H4 (cell line): Measurements from ENCODE around the gene SMAD3. TPM values are rescaled to one million over a fixed set of nuclear protein-coding genes. Genes with fewer than 3 reads are reported as not detected.
A peak's percentile ranks its signal among the peaks of the same experiment; 100 is the strongest.
"Not testable (repeated sequence)": the region's sequence is repeated elsewhere in the genome, so short reads cannot be mapped to it uniquely, and the experiment has no call there.

Experiments used
- DNase-seq: peaks from one replicate; pipeline ENCODE4 v3.0.0-alpha.2; 2015; ENCODE audit warnings: low spot score
- total RNA-seq: library from RNA; depleted of rRNA; stranded (reverse); fragments of >200 nt; shearing (Covaris generic); gene quantifications from 2 replicates; pipeline ENCODE4 v1.2.3, GENCODE V29; 2014

Gene SMAD3
- total RNA-seq, 1 experiment from 2014 or later = 38.5 TPM

DNA sequence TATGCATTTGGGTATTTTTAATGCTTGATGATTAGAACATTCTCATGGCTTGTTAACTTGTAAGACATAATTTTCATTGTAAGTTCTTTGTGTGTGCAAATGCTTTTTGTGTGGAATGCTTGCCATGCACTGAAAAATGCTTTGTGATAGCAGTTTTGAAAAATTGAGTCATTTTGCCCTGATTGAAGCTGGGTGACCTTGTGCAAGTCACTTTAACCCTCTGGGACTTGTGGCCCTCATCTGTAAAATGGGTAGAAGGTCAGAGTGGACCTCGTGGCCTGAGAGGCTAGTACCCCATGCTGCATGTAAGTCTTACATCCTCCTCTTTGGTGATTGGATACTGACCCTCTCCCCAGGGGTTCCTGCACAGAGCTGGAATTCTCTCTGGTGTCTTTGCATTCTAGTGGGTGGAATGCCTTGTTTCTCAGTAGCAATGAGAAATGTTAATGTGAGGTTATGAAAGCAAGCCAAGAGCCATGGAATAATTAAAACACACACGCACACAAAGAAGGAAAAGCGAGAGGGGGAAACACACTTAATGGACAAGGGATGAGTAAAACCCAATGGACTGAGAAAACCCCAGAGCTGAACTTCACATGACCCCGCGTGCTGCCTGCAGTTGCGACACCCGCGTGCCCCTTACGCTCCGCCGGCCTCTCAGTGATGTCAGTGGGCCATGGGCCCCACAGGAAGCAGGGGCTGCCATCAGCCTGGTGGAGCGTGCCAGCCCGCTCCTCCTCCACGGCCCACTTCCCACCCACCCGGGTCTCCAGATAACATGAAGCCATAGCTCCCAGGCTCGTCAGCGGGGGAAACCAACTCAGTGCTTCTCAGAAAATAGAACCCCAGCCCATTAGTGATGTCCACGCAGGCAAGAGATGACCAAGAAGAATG, 44.0 kb downstream of the SMAD3 start:
- peak; percentile 97 for DNase-seq

DNA sequence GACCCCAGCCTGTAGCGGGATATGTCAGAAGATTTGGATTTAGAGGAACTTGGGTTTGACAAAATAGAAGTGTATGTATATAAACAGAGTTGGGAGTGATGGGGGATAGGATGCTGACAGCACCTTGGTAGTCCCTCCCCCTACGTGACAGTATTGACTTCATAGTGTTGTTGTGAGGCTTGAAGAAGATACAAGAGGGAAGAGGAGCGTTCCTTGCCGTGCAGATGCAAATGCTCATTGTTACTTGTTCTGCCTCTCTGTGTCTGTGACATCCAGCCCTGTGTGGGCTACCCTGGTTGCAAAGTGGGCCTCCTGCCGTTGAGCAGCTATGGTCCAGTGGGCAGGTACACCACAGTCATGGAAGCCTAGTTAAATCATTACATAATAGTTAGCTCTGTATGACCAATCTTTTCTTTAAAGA, 45.0 kb downstream of the SMAD3 start:
- DNase-seq = no peak

DNA sequence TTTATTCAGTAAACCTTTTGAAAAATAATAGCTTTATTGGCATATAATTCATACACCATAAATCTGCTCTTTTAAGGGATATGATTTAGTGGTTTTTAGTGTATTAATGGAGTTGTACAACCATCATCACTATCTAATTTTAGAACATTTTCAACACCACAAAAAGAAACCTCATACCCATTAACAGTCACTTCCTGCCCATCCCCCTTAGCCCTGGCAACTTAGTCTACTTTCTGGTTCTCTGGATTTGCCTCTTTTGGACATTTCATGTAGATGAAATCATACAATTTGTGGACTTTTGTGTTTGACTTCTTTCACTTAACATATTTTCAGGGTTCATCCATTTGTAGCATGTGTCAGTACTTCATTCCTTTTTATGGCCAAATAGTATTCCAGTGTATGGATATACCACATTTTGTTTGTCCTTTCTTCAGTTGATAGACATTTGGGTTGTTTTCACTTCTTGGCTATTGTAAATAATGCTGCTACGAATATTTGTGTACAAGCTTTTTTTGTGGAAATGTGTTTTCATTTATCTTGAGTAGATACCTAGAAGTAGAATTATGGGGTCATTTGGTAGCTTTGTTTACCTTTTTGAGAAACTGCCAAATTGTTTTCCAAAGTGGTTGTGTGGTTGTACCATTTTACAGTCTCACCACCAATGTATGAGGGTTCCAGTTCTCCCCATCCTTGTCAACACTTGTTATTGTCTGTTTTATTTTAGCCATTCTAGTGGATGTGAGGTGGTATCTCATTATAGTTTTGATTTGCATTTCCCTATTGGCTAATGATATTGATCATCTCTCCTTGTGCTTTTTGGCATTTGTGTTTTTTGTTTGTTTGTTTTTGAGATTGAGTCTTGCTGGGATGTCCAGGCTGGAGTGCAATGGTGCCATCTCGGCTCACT, 45.8 kb downstream of the SMAD3 start:
- no peak for DNase-seq

DNA sequence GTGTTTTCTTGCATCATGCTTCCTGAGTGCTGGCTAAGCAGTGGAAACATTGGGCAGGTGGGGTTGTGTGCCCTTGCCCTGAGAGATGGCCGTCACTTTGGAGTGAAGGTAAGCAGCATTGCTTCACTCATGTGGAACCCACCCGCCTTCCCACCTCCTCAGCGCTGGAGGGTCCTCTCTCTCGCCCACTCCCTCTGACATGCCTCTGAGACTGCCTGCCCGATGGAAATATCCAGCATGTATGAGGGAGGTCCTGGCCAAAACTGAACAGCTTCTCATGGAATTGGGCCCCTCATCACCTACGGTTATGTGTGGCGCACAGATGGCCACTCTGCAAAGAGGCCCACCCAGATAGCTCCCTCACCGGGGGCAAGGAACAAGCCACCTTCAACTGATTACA, 48.6 kb downstream of the SMAD3 start:
- DNase-seq = no peak

DNA sequence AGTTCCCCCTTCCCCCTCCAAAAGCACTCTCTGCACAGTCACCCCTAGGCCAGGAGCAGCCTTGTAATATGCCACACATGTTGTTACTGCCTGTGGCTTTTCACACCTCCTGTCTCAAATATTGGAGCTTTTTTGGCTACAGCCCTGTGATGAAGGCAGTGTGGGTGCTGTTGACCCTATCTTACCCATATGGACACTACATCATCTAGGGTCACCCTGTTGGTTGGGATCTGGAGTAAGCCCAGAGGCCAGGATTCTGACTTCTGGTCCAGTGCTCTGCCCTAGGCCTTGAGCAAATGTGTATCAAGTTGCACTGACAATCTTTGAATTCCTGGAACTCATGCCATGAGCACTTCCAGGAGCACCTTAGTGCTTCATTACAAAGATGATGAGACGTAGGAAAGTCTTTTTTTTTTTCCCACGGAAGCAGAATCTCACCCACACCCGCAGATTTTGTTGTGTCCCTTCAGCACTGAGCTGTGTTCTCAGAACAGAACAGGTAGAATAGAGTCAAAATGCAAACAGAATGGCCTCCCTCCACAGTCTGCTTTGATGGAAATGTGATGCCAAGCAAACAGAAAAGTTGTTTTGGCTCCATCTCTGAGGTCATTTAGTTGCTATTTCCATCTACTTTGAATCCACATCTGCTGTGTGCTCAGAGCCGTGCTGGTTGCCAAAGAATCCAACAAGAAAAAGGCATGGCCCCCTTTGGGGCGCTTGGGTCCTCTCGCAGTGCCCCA, 49.6 kb downstream of the SMAD3 start:
- DNase-seq = no peak

DNA sequence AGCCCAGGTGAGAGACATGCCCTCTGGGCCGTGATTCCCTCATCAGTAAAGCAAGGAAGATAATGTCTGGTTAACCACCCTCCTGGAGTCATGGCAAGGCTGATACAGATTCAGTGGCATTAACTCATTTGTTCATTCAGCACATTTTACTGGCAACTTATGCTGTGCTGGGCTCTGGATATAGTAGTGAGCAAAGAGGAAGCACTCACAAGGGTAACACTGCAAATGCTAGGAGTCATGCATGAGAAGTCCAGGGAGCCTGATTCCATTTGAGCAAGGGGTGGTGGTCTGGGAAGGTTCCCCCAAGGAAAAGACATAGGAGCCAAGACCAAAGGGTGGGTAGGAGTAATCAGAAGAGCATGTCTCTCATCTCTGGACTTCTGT, 50.2 kb downstream of the SMAD3 start:
- DNase-seq = no peak

DNA sequence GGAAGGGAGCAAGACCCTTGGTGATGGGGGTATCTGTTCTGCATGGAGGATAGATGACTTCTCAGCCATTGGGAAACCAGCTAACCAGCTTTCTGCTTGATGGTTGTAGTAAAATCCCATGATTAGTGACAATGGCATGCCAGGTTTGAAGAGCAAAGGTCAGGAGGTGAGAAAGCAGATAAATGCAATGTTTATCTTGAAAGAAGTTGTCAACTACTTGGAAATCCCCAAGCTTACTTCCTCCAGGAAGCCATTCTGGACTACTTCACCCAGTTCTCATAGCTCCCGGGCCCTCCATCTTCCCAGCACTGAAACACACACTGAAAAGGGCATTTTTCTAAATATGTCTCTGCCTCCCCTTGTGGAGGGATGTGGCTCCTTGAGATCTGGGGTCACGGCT, 51.3 kb downstream of the SMAD3 start:
- DNase-seq = no peak

DNA sequence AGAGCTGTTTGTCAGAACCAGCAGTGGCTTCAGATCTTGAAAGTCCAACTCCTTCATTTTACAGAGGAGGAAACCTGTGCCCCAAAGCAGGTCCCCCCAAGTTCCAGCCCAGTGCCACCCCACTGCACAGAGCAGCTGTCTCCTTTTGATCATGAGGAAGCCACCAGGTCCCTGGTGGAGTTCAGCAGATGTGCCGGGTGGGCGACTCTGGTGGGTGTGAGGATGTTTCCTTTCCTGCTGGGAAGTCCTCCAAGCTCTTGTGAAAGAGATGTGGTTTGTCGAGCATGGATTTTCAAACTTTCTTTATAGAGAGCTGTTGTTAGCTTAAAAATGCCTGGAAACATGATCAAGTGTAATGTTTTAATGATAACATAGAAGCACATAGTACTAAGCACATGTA, 52.0 kb downstream of the SMAD3 start:
- DNase-seq = no peak

DNA sequence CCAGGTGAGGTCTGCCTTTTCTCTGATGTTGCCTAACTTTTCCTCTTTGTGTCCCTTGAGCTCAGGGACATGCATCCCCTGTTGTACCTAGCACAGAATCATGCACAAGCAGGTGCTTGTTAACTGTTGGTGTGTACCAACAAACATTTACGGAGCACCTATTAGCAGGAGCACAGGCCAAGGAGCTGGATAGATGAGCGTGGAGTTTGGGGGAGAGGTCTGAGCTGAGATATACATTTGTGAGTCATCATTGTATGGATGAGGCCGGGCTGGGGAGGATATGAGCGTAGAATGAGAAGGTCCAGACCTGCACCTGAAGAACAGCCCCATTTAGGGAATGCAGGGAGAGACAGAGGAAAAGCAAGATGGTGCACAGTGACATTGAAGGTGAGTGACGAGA, 53.4 kb downstream of the SMAD3 start:
- DNase-seq = no peak

DNA sequence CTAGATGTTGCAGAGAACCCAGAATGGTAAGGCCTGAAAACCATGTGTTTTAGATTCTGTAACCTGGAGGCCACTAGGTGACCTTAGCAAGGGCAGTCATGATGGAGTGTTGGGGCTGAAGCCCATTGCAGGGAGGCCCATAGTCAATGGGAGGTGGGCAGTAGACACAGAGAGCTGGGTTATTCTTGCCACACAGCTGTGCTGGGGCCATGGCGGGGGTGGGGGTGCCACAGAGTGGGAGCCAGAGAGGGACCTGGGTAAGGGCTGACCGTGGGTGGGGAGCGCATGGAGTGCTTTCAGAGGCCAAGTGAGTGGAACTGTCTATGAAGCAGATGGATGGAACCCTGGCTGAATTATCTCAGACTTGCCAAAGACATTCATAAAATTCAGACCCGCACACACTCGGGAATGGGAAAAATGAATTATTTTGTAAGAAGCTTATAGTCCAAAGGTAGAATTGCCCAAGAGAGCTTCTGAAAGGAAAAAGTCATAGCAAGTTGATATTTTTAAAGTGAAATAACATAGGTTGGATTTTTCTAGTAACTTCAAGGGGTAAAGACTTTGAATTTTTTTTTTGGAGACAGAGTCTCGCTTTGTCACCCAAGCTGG, 53.9 kb downstream of the SMAD3 start:
- no peak for DNase-seq

DNA sequence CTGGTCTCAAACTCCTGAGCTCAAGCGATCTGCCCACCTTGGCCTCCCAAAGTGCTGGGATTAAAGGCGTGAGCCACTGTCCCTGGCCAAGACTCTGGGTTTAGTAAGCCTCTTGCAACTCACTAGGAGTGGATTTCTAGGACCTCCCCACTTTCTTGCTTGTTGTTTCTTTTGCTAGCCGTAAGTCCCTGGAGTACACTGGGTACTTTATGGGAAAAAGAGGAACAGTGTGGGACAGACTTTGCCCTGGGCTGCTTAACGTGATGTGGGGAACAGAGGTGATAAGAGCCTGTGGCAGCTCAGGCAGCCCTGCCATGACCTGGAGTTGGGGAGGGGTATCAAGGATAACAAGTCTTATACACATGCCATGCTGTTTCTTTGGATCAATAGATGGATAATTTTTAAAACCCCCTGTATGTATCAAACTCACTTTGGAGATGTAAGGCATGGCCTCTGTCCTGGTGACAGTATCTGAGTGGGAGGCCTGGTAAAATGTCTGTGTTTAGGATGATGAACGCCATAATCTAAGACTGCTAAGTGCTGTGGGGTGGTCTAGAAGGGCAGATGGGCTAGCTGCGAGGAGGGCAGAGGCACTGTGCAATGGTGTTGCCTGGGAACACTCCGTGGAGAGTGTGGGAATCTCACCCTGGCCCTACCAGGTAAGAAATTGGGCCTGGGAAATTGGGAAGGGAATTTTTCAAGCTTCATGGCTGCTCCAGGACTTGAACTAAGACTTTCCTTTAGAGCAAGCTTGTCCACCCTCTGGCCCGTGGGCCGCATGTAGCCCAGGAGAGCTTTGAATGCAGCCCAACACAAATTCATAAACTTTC, 54.8 kb downstream of the SMAD3 start:
- no peak for DNase-seq

DNA sequence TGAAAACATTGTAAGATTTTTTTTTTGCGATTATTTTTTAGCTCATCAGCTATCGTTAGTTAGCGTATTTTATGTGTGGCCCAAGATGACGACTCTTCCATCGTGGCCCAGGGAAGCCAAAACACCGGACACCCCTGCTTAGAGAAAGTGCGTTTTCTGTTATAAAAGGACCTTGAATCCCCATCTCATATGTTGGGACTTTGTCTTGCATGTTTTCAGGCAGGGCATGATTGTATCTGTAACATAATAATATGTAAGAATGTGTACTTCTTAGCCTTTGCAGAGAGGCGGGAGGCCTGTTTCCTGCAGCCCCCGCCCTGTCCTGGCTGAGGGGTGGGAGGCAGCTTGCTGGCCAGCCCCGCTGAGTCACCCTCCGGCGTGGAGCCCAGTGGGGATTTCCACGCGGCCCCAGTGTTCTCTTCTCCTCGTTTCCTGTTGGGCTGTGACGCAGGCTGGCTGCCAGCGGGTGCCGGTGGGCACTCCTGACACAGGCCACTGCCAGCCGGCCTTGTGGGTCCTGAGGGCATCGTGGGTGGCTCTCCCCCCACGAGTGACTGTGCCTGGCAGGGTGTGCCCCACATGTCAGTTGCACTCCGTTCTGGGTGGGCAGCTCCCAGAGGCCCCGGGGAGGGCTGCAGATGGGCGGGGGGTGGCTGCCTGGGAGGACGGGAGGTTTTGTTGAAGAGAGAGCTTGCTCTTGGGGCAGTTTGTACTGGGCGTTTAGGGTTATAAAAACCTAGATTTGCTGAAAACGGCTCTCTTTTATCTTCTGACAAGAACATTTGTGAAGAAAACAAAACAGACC, 55.6 kb downstream of the SMAD3 start:
- peak; percentile 54 for DNase-seq

DNA sequence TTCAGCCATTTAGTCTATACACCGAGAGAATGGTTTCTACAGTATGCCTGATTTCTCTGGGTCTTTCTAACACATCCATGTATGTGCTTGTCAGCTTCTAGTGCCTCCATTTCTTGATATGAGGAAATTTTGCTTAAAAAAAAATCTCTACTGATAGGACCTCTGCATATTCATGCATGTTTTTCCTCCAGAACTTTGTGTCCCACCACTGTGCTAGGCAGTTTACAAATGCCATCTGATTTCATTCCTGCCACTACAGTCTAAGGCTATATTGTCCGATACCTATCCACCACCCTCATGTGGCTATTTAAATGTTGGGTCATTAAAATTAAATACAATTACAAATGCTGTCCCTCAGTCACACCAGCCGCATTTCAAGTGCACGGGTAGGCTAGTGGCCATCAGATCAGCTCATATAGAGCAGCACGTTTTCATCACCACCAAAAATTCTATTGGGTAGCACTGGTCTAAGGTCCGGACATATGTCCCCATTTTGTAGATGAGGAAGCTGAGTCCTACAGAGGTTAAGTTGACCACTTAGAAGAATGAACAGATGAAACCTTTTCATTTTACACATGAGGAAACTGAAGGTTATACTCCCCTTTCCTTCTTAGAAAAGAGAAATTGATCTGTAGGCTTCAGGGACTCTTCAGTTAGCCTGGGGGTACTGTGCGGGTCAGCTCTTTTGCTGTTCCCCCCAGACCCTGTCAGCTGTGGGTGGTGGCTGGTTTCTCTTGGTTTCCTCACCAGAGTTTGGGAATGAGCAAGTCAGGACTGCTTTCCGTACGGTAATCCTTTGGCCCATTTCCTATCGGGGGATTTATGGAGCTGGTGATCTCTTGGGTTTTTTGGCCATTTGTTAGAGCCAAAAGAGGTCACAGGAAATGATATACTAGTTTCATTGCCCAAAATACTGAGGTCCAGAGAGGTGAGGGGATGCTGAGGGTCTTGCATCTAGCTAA, 56.5 kb downstream of the SMAD3 start:
- no peak for DNase-seq

DNA sequence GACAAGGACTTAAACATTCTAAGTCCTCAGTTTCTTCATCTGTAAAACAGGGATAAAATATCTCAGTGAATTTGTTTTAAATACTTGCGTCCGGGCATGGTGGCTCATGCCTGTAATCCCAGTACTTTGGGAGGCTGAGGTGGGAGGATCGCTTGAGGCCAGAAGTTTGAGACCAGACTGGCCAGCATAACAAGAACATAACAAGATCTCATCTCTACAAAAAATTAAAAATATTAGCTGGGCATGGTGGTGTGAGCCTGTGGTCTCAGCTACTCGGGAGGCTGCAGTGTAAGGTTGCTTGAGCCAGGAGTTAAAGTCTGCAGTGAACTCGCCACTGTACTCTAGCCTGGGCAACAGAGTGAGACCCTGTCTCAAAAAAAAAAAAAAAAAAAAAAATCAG, 57.4 kb downstream of the SMAD3 start:
- DNase-seq = not testable (repeated sequence)

DNA sequence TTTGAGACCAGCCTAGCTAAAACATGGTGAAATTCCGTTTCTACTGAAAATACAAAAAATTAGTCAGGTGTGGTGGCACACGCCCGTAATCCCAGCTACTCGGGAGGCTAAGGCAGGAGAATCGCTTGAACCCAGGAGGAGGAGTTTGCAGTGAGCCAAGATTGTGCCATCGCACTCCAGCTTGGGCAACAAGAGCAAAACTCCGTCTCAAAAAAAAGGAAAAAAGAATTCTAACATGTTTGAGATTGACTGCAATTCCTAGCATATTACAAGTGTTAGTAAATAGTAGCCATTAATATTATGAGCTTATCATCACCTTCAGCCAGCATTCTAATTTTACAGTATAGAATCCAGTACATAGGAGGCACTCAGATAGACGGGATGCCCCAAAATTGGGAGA, 57.9 kb downstream of the SMAD3 start:
- not testable (repeated sequence) for DNase-seq

DNA sequence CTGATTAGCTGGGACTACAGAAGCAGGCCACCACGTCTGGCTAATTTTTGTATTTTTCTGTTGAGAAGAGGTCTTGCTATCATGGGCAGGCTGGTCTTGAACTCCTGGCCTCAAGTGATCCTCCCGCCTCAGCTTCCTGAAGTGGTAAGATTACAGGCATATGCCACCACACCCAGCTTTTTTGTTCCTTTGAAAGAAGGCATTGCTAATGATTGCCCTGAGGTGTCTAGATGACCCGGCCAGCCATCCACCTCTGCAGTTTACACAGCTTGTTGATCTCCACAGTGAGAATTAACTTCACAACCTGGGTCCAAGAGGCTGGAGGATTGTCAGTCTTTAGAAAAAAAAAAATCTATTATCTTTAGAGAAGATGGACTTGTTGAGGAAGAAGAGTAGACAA, 58.7 kb downstream of the SMAD3 start:
- no peak for DNase-seq

DNA sequence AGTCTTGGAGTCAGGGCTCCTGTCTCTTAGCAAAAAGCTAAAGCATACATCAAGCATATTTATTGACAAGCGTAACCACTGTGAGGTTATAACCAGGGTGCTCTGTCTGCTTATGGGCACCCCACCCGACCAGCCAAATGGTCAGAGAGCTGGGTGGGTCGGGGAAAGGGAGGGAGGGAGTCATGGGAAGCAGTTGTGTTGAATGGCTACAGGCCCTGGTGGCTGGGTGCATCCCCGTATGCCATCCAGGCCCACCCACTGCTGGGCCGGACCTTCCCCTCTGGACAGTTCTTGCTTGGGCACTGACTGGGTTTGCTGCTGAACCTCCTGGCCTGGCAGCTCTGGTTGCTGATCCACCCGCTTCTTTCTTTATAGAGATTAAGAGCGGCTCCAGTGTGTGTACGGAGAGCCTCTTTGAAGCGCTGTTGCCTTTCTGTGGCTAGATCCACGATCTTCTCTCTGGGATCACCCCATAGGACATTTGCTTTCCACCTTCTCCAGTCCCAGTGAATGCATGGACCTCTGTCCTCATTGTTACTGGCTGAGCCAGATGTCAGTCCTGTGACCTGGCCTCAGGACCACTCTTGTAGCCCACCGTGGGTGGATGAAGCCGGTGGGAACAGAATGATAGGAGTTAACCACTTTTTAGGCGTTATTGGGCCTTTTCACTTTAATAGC, 59.6 kb downstream of the SMAD3 start:
- DNase-seq = peak; percentile 57
